ENCODE results near the gene CRYBA2. TPM values are rescaled to one million over a fixed set of nuclear protein-coding genes. Genes with fewer than 3 reads are reported as not detected.

CRYBA2 gene, protein sequence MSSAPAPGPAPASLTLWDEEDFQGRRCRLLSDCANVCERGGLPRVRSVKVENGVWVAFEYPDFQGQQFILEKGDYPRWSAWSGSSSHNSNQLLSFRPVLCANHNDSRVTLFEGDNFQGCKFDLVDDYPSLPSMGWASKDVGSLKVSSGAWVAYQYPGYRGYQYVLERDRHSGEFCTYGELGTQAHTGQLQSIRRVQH
- not detected for total RNA-seq
- long read RNA-seq = 0 reads

DNA sequence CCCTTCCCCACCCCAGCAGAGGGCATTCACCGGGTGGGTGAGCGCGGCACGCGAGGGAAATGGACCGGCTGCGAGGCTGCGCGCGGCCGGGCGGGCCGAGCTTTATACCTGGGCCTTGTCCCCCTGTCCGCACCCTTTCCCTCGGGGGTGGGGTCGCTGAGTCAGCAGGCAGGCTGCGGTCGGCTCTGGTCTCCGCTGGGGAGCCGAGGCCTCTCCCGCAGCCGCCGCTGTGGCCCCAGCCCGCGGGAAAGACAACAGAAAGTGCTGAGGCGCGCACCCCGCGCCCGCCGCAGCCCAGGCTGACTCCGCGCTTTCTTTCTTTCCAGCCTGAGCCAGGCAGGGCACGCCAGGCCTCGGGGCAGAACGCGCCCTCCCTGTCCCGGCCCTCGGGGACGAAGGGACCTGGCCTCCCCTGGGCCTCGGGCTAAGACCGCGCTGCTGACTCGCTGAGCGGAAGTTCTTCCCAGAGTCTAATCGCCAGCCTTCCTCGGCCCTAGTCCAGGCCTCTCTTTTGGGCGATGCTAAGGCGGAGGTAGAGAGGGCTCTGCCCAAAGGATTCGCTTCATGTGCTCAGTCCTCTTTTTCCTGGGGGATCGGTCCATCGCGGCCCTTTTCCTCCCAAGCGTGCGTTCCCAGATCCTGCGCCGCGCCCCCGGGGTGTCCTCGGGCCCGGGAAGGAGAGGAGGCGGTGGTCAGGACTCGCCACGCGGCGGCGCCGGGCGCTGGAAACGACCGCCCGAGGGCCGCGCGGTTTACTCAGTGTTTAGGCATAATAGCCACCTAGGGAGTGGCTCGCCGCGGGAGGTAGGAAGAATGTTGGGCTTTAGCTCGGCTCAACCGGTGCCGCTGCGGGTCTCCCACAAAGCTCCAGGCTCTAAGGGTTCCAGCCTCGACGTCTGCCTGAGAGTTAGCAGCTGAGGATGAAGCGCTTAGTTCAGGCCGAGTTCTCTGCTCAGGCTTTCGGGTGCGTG lies at the start of gene CRYBA2:
CRYBA2 (minus strand) TSS at position 78 of the 971 bp plus-strand sequence. CDS start 246 bp downstream, outside the sequence.
- no peak for DNase-seq
- intact Hi-C loops (cut with DNase I) = loop anchor here in 1 of 2 donors (10.0 kb wide), 1 partner anchor 161 kb away; no protein-coding TSS in a partner anchor
- peak in 1 of 2 donors; percentile 3 for ATAC-seq

DNA sequence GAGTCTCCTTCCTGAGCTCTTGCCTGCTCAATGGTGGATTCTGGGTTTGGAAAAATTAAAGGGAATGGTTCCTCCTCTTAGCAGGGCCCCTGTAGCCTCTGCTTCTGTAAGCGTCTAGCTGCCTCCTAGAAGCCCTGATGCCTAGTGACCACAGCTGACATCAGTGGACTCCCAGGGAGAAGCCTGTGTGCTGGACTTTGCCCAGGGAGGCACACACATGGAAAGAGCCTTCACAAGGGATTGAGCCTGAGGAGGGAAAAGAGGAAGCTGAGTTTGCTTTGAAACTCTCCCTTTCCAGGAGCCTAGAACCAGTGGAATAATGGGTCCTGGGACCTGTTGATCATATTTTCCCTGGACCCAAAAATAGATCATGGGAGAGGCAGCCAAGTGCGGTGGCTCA lies 49.5 kb upstream of the CRYBA2 start:
- intact Hi-C loops (cut with DNase I) = no loop called here
- no peak for ATAC-seq
- DNase-seq = no peak

DNA sequence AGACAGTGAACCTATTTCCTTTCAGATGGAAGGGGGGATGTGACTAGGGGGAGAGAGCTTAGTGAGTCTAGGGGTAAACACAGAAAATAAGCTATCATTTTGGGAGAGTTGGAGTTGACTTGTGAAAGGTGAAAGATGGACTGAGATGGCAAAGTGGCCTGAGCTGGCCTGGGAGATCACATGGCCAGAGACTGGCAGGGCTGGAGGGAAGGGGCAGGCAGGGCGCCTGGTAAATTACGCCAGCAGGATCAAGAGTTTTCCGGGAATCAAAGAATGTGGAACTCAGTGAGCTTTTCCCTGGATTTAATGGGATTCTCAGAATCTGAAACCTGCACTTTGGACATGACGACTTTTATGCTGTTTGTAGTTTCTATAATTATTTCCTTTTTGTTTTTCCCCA lies 48.9 kb upstream of the CRYBA2 start:
- intact Hi-C loops (cut with DNase I) = no loop called here
- DNase-seq (no peak), ATAC-seq (no peak)

DNA sequence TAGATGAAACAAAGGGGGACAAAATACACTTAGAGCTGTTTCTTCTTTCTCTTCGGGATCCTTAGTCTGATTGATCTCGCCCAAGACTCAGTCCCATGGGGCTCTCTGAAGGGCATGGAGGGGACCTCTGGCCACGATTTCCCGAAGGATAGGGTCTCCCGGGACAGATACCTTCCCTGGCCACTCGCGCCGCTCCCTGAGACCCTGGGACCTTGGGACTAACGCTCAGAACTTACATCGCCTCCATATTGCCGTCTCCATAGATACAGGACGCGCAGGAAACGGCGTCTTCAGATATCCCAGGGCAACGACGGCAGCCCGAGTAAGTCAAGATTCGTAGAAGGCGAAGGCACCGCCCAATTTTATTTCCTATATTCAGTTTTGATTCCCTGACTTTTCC lies 48.0 kb upstream of the CRYBA2 start, which contains the start of gene CFAP65:
CFAP65 (minus strand) TSS at position 265 of the 400 bp plus-strand sequence. CDS start 2,468 bp downstream, outside the sequence.
- DNase-seq (peak; percentile 44), ATAC-seq (peak in 1 of 2 donors; percentile 64)
- intact Hi-C loops (cut with DNase I) = no loop called here

GRCh38 chr2:219038600-219038999 lies 45.4 kb upstream of the CRYBA2 start:
- ATAC-seq = no peak
- intact Hi-C loops (cut with DNase I) = no loop called here
- DNase-seq = no peak

- no peak for ATAC-seq
- intact Hi-C loops (cut with DNase I) = no loop called here
- DNase-seq = no peak
These were observed 44.7 kb upstream of the CRYBA2 start for GRCh38 chr2:219037783-219038499.

GRCh38 chr2:219035942-219036341 lies 42.7 kb upstream of the CRYBA2 start:
- ATAC-seq (no peak), DNase-seq (no peak)
- intact Hi-C loops (cut with DNase I) = no loop called here

DNA sequence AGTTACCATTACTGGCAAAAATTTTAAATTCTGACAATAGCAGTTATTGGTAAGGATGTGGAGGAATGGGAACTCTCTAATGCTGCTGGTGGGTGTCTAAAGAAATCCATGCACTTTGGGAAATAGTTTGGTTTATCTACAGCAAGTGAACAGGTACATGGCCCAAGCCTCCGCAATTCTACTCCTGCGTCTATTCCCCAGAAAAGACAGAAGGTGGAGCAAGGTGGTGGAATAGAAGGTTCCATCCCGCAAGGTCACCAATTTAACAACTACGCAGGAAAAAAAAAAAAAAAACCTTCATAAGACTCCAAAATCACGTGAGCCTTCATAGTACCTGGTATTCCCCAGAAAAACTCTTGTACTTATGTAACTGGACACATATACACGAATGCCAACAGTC lies 41.6 kb upstream of the CRYBA2 start:
- intact Hi-C loops (cut with DNase I) = no loop called here
- ATAC-seq (no peak), DNase-seq (no peak)

DNA sequence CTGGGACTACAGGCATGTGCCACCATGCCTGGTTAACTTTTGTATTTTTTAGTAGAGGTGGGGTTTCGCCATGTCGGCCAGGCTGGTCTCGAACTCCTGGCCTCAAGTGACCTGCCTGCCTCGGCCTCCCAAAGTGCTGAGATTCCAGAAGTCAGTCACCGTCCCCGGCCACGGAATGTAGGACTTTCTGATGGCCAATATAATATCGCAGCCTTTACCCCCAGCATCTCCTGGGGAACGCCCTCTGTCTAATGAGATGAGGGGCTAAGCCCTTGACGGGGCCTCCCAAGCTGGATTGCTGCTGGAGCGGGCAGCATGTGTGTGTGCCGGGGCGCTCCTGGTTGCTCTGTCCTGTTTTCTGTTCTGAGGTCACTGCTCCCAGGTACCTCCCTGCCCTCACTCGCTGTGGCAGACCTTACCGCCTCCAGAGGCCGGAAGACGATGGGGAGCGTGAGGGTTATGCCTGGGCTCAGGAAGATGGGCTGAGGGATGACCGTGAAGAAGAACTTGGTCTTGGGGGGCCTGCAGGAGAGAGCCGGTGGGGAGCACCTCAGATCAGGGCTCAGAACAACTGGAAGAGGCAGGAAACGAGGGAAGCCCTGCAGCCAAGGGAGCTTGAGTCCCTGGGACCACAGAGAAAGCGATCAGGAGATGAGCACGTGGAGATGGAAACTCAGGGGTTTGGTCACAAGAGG lies 39.0 kb upstream of the CRYBA2 start:
- no peak for ATAC-seq
- DNase-seq = no peak
- intact Hi-C loops (cut with DNase I) = no loop called here

DNA sequence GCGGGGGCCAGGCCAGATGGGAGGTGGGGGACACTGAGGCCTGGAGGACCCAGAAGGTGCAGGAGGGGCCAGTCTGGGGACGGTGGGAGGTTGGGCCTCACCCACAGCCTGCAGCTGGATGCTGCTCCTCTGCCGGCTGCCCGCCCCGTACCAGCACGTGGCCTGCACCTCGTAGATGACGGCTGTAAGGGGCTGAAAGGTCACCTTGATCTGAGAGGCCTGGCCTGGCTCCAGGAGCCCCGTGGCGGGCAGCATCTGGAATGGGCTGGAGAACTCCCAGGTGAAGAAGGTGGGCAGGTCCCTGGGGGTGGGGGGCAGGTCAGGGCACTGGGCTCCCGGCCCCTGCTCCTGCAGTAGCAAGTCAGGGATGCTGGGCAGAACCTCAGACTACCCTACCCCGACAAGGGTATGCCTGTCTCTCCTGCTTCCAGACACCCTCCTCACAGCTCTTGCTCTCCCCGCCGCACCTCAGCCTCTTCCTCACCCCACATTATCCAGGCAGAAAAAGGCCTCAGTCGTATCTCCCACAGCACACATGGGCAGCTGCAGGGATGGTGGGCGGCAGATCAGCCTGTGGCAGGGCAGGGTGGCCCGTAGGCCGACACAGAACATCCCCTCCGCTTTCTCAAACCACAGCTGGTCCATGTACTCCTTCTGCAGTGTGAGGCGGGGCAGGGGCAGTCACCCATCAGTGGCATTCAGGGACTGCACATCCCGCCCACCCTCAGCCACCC lies 38.0 kb upstream of the CRYBA2 start:
- intact Hi-C loops (cut with DNase I) = no loop called here
- ATAC-seq (no peak), DNase-seq (no peak)

DNA sequence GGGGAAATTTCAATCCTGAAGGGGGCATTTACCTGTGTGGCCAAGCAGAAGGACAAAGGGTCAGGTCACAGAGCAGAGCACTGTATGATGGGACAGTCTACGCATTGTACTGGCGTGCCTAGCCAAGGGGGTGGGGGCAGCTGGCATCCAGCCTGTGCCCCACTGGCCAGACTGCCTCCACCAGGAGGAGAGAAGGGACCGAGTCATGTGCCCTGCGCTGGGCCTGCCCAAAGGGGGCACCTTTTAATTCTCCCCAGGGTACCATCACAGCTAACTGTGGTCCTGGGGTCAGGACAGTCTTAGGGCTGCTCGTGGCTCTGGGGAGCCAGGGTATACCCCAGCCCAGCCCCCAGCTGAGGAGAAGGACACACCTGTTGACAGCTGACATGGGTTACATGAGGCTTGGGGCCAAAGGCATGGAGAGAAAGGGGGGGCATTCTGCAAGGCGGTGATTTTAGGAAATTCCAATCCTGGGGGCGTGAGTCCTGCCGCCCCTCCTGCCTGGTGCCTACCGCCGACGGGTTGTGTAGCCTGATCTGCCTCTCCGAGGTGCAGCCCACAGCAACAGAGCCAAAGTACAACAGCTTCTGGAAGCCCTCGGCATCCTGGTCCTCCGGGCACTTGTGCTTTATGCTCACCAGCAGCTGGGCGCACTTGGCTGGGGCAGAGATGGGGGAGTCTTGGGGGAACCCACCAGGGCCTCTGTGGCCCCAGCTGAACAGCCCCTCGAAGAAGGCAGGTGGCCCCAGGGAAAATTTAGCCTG lies 37.1 kb upstream of the CRYBA2 start:
- DNase-seq = no peak
- intact Hi-C loops (cut with DNase I) = no loop called here
- ATAC-seq = peak in 1 of 2 donors; percentile 3

DNA sequence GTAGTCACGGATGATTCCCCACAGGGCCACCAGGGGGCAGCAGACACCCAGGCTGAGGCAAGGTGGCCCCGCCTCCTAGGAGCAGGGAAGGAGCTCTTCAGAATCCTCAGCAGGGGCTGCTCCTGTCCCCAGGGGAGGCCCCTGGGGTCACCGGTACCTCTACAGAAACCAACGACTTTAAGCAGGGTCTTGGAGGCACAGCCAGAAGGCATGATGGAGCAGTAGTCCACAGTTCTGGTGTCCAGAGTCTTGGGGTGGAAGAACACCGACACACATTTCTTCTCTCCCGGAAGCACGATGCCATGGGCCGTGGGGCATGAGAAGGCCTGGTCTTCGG lies 36.6 kb upstream of the CRYBA2 start:
- DNase-seq = peak; percentile 81
- intact Hi-C loops (cut with DNase I) = loop anchor here (1.0 to 10.0 kb wide), 2 partner anchors 90 to 125 kb away; no protein-coding TSS in a partner anchor
- ATAC-seq = peak; percentile 83 to 89

- ATAC-seq (peak in 1 of 2 donors; percentile 6), DNase-seq (no peak)
- intact Hi-C loops (cut with DNase I) = loop anchor here (1.0 to 10.0 kb wide), 2 partner anchors 90 to 126 kb away; no protein-coding TSS in a partner anchor
These were observed 36.0 kb upstream of the CRYBA2 start for GRCh38 chr2:219028996-219029828.

DNA sequence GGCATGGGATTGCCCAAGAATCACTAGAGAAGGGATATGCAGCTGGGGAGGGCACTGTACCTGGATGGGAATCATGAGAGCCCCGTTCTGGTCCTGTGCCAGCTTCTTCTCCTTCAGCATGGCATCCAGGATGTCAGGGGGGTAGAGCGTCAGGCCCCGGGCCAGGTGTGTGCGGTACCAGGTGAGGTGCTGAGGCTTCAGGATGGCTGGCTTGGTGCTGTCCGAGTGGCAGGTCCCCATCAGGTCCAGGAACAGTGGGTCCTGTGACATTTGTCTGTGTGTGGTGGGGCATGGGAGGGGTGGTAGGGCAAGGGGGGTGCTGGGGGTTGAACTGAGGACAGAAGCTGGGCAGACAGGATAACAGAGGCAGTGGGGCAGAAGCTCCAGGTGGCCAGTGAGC lies 34.9 kb upstream of the CRYBA2 start:
- ATAC-seq = no peak
- no peak for DNase-seq
- intact Hi-C loops (cut with DNase I) = loop anchor here (10.0 kb wide), 1 partner anchor 127 kb away; no protein-coding TSS in a partner anchor

GRCh38 chr2:219027511-219028055 lies 34.4 kb upstream of the CRYBA2 start:
- intact Hi-C loops (cut with DNase I) = loop anchor here (10.0 kb wide), 1 partner anchor 127 kb away; no protein-coding TSS in a partner anchor
- ATAC-seq = no peak

DNA sequence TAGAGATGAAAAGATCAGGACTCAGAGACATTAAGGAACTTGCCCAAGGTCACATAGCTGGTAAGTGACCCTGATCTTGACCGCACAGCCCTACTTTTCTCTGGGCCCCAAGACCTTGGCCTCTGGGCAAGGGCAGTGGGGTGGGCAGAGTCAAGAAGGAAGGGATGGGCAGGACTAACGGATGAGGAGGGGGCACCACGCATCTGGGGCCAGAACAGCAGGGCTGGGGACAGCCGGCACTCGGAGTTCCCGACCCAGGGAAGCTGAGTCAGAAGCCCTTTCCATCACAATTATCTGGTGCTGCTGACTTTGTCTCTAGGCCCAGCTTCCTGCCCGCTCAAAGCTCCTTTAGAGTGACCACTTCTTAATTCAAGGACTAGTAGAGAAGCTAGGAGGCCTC lies 33.7 kb upstream of the CRYBA2 start:
- intact Hi-C loops (cut with DNase I) = loop anchor here (10.0 kb wide), 1 partner anchor 128 kb away; no protein-coding TSS in a partner anchor
- DNase-seq = no peak
- ATAC-seq = no peak

More at GRCh38 chr2:219027511-219028055, 34.4 kb upstream of the CRYBA2 start:
- DNase-seq = no peak

All from left cardiac atrium (tissue), 4 donors.